Activated T-helper 17 cell treated with anti-CD3 and anti-CD28 coated beads, Interleukin-2, amount 50 U/mL, for 72 hours (primary cell): ENCODE data around the gene NEGR1. TPM values are rescaled to one million over a fixed set of nuclear protein-coding genes. Genes with fewer than 3 reads are reported as not detected.

Experiments used
- ATAC-seq: fragments of 150-1000 bp; cut with Tn5 transposase; replicated peaks from 2 replicates; pipeline ENCODE4 v1.10.0; 2021; ENCODE audit warnings: mild to moderate bottlenecking, moderate library complexity
- H3K27ac Mint-ChIP-seq: one replicate; pipeline ENCODE4 v1.8.0; 2022; ENCODE audit warnings: mixed read lengths
- H3K27me3 Mint-ChIP-seq: one replicate; pipeline ENCODE4 v1.8.0; 2022; ENCODE audit warnings: mixed read lengths
- H3K36me3 Mint-ChIP-seq: one replicate; pipeline ENCODE4 v1.8.0; 2022; ENCODE audit warnings: low read depth, mild to moderate bottlenecking, mixed read lengths
- H3K4me1 Mint-ChIP-seq: one replicate; pipeline ENCODE4 v1.8.0; 2022; ENCODE audit warnings: mixed read lengths
- H3K4me3 Mint-ChIP-seq: one replicate; pipeline ENCODE4 v1.8.0; 2022; ENCODE audit warnings: mild to moderate bottlenecking, mixed read lengths
- H3K9me3 Mint-ChIP-seq: one replicate; pipeline ENCODE4 v1.8.0; 2022; ENCODE audit warnings: mixed read lengths
- total RNA-seq, 2 donors: library from RNA; stranded (reverse); gene quantifications; one replicate each; pipeline ENCODE4 v1.2.3, GENCODE V29; 2022

The NEGR1 gene
- total RNA-seq, 2 donors from 2014 or later: not detected

DNA sequence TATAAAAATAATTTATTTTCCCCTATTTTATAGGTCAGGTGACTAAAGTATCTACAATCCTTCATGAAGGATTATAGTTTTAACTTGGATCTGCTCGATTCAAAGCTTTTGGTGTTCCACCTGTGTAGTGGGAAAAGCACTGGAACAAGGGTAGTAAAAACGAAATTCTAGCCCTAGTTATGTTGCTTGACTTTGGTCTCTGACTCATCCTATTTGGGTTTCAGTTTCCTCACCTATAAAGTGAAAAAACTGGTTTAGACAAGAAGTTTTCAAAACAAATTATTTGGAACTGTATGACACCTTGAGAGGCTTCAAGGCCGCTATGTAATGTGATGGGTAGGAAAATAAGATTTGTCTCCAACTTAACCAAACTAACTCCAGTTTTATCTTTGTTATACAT, 696.3 kb downstream of the NEGR1 start:
- Mint-ChIP-seq H3K36me3 (no peaks in the 10 kb centered on the region), H3K27me3 (no peaks in the 10 kb centered on the region), H3K4me3 (no peak overlapping the region), H3K9me3 (peaks cover 7% of the 10 kb centered on the region), H3K4me1 (no peaks in the 10 kb centered on the region), H3K27ac (no peak overlapping the region)
- ATAC-seq: no peak

DNA sequence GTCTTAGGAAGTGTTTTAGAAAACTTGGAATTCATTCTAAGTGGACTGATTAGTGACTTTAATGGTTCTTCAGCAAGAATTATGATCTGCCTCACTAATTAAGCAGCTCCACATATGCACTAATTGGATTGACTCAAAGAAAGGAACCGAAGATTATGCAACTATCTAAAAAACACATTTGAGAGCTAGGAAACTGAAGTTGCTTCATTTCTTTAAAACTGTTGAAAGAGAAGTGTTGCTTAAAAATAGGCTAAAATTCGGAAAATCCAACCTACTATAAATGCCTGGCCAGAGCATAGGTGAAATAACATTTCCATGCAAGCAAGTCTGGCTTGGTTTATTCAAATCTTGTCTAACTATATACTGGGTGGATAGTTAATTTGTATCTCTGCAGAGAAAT, 698.6 kb downstream of the NEGR1 start:
- H3K4me3 Mint-ChIP-seq: no peak overlapping the region
- H3K36me3 Mint-ChIP-seq: no peaks in the 10 kb centered on the region
- H3K9me3 Mint-ChIP-seq: no peaks in the 10 kb centered on the region
- H3K27me3 Mint-ChIP-seq: no peaks in the 10 kb centered on the region
- H3K27ac Mint-ChIP-seq: no peak overlapping the region
- H3K4me1 Mint-ChIP-seq: no peaks in the 10 kb centered on the region
- no peak for ATAC-seq

DNA sequence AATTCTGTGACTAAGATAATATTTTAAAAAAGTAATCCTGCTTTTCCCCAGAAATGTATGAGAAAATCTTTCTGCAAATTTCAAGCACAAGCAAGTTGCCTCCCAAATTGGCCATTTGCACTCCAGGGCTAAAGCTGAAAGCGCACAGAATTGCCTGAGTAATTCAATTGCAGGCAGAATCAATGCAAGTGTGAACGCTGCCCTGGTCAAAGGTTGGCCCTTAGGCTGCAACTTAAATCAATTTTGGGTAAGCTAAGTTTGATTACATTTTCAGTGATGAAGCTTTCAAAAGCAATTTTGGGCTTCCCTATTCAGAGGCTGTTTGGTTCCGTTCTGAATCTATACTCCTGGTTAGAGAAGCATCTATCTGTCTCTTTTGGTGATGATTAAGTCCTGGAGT, 699.7 kb downstream of the NEGR1 start:
- Mint-ChIP-seq H3K36me3 (no peaks in the 10 kb centered on the region), H3K27me3 (no peaks in the 10 kb centered on the region), H3K4me1 (no peaks in the 10 kb centered on the region), H3K4me3 (no peak overlapping the region), H3K27ac (no peak overlapping the region), H3K9me3 (no peaks in the 10 kb centered on the region)
- ATAC-seq: no peak

DNA sequence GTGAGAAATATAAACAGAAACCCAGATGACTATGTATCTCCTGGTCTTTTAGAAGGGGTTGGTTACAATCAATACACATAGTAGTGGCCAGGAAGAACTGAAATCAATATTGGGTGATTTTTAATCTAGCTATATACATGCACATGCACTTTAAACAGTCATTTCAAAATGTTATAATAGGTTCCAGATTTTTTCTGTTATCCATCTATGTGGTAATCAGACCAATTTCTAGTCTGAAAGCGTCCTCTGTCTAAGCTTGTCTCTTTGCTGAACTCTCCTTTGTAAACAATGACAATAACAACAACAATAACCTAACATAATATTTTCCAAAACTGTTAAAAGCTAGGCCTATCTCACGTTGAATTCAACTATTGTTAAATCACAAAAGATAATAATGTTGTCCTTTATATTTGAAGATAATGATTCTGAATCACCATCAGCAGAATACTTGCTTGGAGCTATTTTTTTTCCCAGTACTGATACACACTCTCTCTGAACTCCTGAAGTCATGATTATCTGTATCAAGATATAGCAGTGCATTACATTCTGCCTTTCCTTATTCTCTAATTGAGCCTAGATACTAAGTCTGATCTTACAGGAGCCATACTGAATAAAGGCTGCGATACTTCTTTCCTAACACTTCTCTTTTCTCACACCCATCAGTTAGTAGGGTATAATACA, 704.7 kb downstream of the NEGR1 start:
- Mint-ChIP-seq H3K27ac (no peak overlapping the region), H3K4me3 (no peak overlapping the region), H3K4me1 (no peaks in the 10 kb centered on the region), H3K36me3 (no peaks in the 10 kb centered on the region), H3K27me3 (no peaks in the 10 kb centered on the region), H3K9me3 (peaks cover 11% of the 10 kb centered on the region)
- ATAC-seq: no peak

DNA sequence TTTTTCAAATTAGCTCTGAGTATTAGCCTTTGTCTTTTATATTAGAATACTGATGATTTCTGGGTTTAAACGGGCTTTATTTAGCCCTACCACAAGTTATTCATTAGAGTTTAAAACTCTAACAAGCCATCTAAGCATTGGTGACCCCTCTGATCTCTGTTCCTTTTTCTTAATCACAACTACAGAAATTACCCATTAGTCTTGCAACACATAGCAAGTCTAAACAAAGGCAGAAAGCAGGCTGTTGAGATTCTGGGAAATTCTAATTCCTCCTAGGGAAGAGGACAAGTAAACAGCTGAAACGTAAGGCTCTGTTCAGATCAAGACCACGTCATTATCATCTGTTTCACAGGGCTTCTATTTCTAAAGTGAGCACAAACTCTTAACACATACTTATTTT, 710.3 kb downstream of the NEGR1 start:
- no peak overlapping the region for H3K4me3 Mint-ChIP-seq
- no peaks in the 10 kb centered on the region for H3K4me1 Mint-ChIP-seq
- no peaks in the 10 kb centered on the region for H3K36me3 Mint-ChIP-seq
- no peak for ATAC-seq
- no peak overlapping the region for H3K27ac Mint-ChIP-seq
- H3K27me3 Mint-ChIP-seq: no peaks in the 10 kb centered on the region
- H3K9me3 Mint-ChIP-seq: peaks cover 13% of the 10 kb centered on the region

DNA sequence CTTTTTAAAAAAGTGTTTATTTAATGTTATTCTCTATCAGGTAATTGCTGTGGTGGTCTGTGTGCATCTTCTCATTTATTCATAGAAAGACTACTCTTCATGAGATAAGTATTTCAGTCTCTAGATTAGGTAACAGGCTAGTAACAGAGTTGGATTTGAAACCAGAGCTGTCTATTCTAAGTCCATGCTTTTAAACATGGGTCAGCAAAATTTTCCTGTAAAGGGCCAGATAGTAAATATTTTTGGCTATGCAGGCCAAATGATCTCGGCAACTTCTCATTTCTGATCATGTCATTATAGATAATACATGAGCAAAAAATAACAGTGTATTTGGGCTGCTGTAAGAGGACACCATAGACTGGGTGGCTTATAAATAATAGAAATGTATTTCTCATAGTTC, 715.9 kb downstream of the NEGR1 start:
- H3K36me3 Mint-ChIP-seq: no peaks in the 10 kb centered on the region
- H3K27me3 Mint-ChIP-seq: no peaks in the 10 kb centered on the region
- no peak overlapping the region for H3K4me3 Mint-ChIP-seq
- no peak overlapping the region for H3K27ac Mint-ChIP-seq
- no peak for ATAC-seq
- H3K4me1 Mint-ChIP-seq: no peaks in the 10 kb centered on the region
- H3K9me3 Mint-ChIP-seq: no peaks in the 10 kb centered on the region

DNA sequence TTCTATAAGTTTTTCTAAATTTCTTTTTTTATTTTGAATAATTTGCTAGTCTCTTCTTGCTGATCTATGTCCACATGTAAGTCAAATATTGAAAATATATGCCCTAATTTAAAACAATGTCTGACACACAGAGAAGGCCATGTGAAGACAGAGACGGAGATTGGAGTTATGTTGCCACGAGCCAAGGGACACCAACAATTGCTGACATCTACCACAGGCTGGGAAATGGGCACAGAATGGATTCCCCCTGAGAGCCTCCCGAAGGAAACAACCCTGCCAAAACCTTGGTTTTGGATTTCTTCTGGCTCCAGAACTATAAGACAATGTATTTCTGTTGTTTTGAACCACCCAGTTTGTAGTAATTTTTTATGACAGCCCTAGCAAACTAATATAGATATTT, 716.5 kb downstream of the NEGR1 start:
- no peak overlapping the region for H3K27ac Mint-ChIP-seq
- H3K9me3 Mint-ChIP-seq: no peaks in the 10 kb centered on the region
- H3K27me3 Mint-ChIP-seq: no peaks in the 10 kb centered on the region
- no peak for ATAC-seq
- no peaks in the 10 kb centered on the region for H3K4me1 Mint-ChIP-seq
- no peak overlapping the region for H3K4me3 Mint-ChIP-seq
- H3K36me3 Mint-ChIP-seq: no peaks in the 10 kb centered on the region

DNA sequence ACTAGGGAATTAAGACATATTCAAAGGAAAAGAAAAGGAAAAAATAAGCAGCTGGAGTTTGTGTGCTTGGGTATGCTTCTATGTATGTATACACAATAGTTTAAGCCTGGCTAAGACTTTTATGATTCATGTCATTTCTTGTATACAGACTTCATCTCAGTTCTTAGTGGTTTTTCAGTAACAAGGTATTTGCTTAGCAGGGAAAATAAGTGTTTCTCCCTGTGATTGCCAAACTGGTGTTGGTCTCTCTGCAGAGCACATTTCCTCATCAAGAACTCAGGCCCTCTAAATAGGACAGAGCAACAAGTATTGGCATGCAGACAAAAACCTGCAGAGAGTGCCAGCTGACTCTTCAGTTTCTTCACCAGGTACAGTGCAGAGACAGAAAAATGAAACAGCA, 717.1 kb downstream of the NEGR1 start:
- H3K4me3 Mint-ChIP-seq: no peak overlapping the region
- no peak for ATAC-seq
- no peaks in the 10 kb centered on the region for H3K36me3 Mint-ChIP-seq
- no peaks in the 10 kb centered on the region for H3K27me3 Mint-ChIP-seq
- H3K4me1 Mint-ChIP-seq: no peaks in the 10 kb centered on the region
- no peaks in the 10 kb centered on the region for H3K9me3 Mint-ChIP-seq
- H3K27ac Mint-ChIP-seq: no peak overlapping the region

DNA sequence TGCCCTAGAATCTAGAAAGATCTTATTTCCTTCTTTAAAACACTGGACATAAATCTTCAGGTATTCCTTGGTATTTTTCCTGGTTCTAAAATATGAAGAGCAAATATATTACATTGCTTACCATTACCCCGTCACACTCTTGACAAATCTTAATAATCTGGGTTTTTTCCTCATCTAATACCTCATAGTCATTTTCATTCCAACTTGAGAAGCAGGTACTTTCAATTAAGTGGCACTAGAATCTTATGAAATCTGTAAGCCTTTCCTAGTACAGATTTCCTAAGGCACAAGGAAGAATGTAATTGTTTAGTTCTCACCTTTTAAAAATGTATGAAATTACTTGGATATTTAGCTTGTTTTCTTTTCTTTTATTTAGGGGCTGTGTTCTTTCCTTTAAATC, 720.0 kb downstream of the NEGR1 start:
- Mint-ChIP-seq H3K36me3 (no peaks in the 10 kb centered on the region), H3K4me1 (no peaks in the 10 kb centered on the region), H3K9me3 (no peaks in the 10 kb centered on the region), H3K4me3 (no peak overlapping the region), H3K27me3 (no peaks in the 10 kb centered on the region), H3K27ac (no peak overlapping the region)
- ATAC-seq: no peak

DNA sequence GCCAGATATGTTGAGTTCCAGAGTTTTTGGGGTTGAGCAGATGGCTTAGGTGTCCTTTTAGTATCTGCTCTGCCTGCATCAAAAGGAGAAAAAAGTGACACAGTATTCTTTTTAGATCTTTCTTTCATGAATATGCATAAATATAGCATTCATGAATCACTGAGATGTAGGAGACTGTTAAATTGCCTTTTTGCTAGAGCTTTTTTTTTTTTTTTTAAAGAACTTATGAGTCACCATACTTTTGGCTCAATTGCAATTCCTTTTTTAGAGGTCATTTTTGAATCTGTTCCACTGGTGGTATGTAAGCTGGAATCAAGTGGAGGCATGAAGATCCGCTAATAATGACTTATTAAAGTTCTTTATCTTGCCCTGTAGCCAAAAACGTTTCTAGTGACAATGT, 720.6 kb downstream of the NEGR1 start:
- no peaks in the 10 kb centered on the region for H3K36me3 Mint-ChIP-seq
- no peaks in the 10 kb centered on the region for H3K4me1 Mint-ChIP-seq
- no peak overlapping the region for H3K27ac Mint-ChIP-seq
- no peaks in the 10 kb centered on the region for H3K9me3 Mint-ChIP-seq
- no peak for ATAC-seq
- H3K27me3 Mint-ChIP-seq: no peaks in the 10 kb centered on the region
- H3K4me3 Mint-ChIP-seq: no peak overlapping the region

DNA sequence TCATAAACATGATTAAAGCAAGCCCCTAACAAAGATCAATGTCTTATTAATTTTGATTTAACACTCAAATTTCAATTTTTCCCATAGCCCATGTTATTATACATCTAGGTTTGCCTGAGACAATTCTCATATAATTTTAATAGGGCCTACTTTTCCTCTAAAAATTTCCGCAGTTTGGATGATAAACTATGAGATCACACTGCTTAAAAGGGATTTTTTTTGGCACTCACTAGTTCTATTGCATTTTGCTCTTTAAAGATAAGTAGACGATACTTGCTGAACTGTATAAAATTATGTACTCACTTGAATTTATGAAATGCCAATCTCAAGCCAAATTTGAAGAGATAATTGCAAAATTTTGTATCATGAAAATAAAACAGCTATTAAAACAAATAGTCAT, 721.1 kb downstream of the NEGR1 start:
- no peak for ATAC-seq
- Mint-ChIP-seq H3K4me1 (no peaks in the 10 kb centered on the region), H3K4me3 (no peak overlapping the region)

DNA sequence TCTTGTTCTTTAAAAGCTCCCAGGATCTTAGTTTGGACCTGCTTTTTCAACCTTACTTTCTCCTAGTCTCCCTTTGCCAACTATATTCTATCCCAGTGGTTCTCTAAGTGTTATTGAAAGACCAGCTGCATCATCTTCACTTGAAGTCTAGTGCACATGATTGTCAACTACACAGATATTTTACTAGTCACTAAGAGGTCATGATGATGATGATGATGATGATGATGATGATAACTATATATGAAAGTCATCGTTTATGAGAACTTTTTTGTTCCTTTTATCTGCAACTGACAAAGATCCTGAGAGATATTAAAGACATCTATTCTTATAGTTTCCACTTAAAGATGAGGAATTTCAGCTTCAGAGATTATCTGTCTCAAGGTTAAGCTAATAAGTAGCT, 722.5 kb downstream of the NEGR1 start:
- Mint-ChIP-seq H3K9me3 (no peaks in the 10 kb centered on the region), H3K36me3 (no peaks in the 10 kb centered on the region), H3K4me1 (no peaks in the 10 kb centered on the region), H3K27me3 (no peaks in the 10 kb centered on the region), H3K4me3 (no peak overlapping the region), H3K27ac (no peak overlapping the region)
- no peak for ATAC-seq

More for the DNA sequence above, 721.1 kb downstream of the NEGR1 start:
- no peaks in the 10 kb centered on the region for H3K36me3 Mint-ChIP-seq
- no peaks in the 10 kb centered on the region for H3K27me3 Mint-ChIP-seq
- H3K9me3 Mint-ChIP-seq: no peaks in the 10 kb centered on the region
- H3K27ac Mint-ChIP-seq: no peak overlapping the region

DNA sequence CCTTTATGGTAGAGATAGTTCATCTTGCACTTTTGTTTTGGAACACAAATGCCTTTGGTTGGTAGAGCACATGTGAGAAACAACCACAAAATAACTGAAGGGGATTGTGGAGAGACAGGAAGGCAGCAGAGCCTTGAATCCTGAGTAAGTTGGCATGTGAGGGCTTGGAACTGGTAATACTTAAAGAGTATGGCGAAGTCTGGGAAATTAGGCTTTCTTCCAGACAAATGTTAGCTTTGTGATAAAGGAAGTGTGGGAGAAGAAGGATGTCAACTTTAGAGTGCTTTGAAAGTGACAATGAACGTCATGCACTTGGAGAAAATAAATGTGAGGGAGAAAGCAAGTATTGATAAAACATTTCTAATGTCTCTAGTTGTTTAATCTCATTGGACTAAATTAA, 725.2 kb downstream of the NEGR1 start:
- H3K4me3 Mint-ChIP-seq: no peak overlapping the region
- no peak overlapping the region for H3K27ac Mint-ChIP-seq
- H3K4me1 Mint-ChIP-seq: no peaks in the 10 kb centered on the region
- no peaks in the 10 kb centered on the region for H3K9me3 Mint-ChIP-seq
- no peaks in the 10 kb centered on the region for H3K36me3 Mint-ChIP-seq
- no peaks in the 10 kb centered on the region for H3K27me3 Mint-ChIP-seq
- no peak for ATAC-seq

DNA sequence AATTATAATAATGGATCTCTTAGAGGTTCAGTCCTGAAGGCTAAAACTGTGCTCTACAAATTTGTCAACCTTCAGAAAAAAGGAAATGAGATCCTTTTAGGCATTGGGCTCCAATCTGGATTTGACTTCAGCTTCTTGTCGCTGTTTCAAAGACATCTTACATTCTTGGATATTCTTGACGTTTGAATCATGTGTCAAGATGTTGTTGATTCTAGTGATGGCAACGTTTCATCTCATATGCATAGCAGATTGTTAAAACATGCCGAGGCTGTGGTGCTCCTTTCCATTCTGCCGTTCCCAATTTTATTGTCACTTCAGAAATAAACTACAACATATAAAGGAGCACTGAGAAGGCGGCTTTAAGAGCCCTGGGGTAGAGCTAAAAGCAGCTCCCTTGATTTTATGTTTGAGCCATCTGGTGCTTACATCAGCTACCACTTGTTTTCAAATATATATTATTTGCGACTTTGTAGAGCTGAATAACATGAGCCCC, 733.9 kb downstream of the NEGR1 start:
- no peaks in the 10 kb centered on the region for H3K4me1 Mint-ChIP-seq
- ATAC-seq: no peak
- H3K27me3 Mint-ChIP-seq: no peaks in the 10 kb centered on the region
- H3K9me3 Mint-ChIP-seq: peaks cover 5% of the 10 kb centered on the region
- no peak overlapping the region for H3K27ac Mint-ChIP-seq
- no peaks in the 10 kb centered on the region for H3K36me3 Mint-ChIP-seq
- no peak overlapping the region for H3K4me3 Mint-ChIP-seq

DNA sequence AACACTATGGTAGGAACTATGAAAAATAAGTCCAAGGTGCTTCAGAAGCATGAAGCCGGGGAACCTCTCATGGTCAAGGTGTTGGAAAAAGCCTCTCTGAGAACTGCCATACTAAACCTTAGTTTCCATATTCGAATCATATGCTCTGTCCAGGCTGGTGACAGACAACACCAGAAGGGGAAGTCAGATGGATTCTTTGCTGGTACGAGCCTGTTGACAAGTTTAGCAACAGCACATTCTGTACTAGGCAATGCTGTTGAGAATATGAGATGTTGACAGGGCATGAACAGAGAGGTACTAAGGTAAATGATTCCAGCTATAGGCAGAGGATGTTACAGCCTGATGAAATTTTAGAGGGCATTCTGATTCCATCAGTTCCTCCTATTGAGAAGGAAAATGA, 740.2 kb downstream of the NEGR1 start:
- Mint-ChIP-seq H3K27me3 (no peaks in the 10 kb centered on the region), H3K27ac (no peak overlapping the region), H3K36me3 (no peaks in the 10 kb centered on the region), H3K9me3 (peaks cover 3% of the 10 kb centered on the region), H3K4me3 (no peak overlapping the region), H3K4me1 (no peaks in the 10 kb centered on the region)
- no peak for ATAC-seq

DNA sequence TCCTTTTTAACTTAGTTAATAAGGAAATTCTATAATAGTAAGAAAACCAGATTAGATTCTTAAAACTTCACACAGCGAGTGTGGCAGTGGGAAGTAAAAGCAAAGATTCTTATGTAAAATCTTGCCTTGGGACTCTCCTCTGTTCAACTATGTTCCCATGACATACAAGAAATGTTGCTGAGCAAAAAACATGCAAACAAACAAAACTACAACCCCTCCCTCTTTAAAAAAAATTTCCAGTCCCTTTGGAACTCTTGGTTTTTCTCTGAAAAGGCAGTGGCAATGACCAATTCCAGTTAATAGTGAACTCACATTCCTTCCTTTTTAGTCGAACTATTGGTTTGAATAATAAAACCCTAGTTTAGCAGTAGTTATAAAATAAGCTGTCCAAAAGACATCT, 748.4 kb downstream of the NEGR1 start:
- H3K27ac Mint-ChIP-seq: no peak overlapping the region
- no peaks in the 10 kb centered on the region for H3K4me1 Mint-ChIP-seq
- H3K4me3 Mint-ChIP-seq: no peak overlapping the region
- no peaks in the 10 kb centered on the region for H3K27me3 Mint-ChIP-seq
- peaks cover 6% of the 10 kb centered on the region for H3K9me3 Mint-ChIP-seq
- no peak for ATAC-seq
- H3K36me3 Mint-ChIP-seq: no peaks in the 10 kb centered on the region
